ENCODE measurements around the gene FBXL7. TPM values are rescaled to one million over a fixed set of nuclear protein-coding genes. Genes with fewer than 3 reads are reported as not detected.

The FBXL7 gene
- total and polyA plus RNA-seq, 2 of the 8 experiments (the other 6 are each of a cell fraction or from before 2014, with no cell fraction given), result 17.7 to 17.8 TPM

- no peak for TF ChIP-seq CHD7 (IDR thresholded peaks at IDR 0.05; ENCODE audit: insufficient replicate concordance, low read length)
These were observed 24.7 kb downstream of the FBXL7 start (continued) for GRCh38 chr5:15524712-15525111.

Measured in H1 (cell line).